Mammary epithelial cell (primary cell): ENCODE data around the gene CMKLR1.

Source experiments
- CTCF ChIP-seq, 2 donors: IDR thresholded peaks in 1 of 2; conservative IDR thresholded peaks in 1 of 2; 2 replicates each; pipeline ENCODE4 v1.5.1; 2011 to 2012; ENCODE audit warnings: inconsistent platforms in 2 of 2, low read length in 2 of 2, mild to moderate bottlenecking in 2 of 2, control low read depth in 1 of 2, low read depth in 1 of 2; ENCODE audit not compliant: insufficient read depth in 1 of 2; ENCODE audit errors: extremely low read depth in 1 of 2
- EZH2 ChIP-seq: IDR thresholded peaks from 2 replicates; pipeline ENCODE4 v1.6.1; 2012; ENCODE audit warnings: low read length, inconsistent platforms, borderline replicate concordance

GRCh38 chr12:108325018-108325358, 14.1 kb downstream of the CMKLR1 start:
- TF ChIP-seq EZH2 (no peak), CTCF (conservative IDR thresholded peaks at IDR 0.05 in 1 of 2, IDR thresholded peaks at IDR 0.05 in 1 of 2; ENCODE audit: extremely low read depth in 1 of 2, insufficient read depth in 1 of 2, low read depth in 1 of 2, low read length in 2 of 2) (no peak)
